GM18868 (cell line): ENCODE data around the gene ZNF275.
"Not testable (repeated sequence)": the region's sequence is repeated elsewhere in the genome, so short reads cannot be mapped to it uniquely, and the experiment has no call there.

Source experiments
- ATAC-seq: cut with Tn5 transposase; IDR thresholded peaks from one replicate; pipeline ENCODE4 v1.9.1; 2021; ENCODE audit warnings: mild to moderate bottlenecking, moderate library complexity; ENCODE audit not compliant: unreplicated experiment

Gene ZNF275

GRCh38 chrX:153353416-153353815 lies 19.5 kb downstream of the ZNF275 start:
- no peak for ATAC-seq

- no peak for ATAC-seq
Measured at GRCh38 chrX:153357877-153358276, 23.9 kb downstream of the ZNF275 start.

GRCh38 chrX:153361781-153362397 lies 27.9 kb downstream of the ZNF275 start:
- ATAC-seq = no peak

GRCh38 chrX:153365670-153366069 lies 31.7 kb downstream of the ZNF275 start:
- ATAC-seq = no peak

GRCh38 chrX:153366119-153366518 lies 32.2 kb downstream of the ZNF275 start:
- ATAC-seq = no peak

GRCh38 chrX:153366878-153367538 lies 33.1 kb downstream of the ZNF275 start:
- no peak for ATAC-seq

GRCh38 chrX:153370293-153371055 lies 36.5 kb downstream of the ZNF275 start:
- no peak for ATAC-seq

- ATAC-seq = no peak
Measured at GRCh38 chrX:153371256-153371655, 37.3 kb downstream of the ZNF275 start.

- no peak for ATAC-seq
Measured at GRCh38 chrX:153372949-153373348, 39.0 kb downstream of the ZNF275 start.

GRCh38 chrX:153374426-153374825 lies 40.5 kb downstream of the ZNF275 start:
- no peak for ATAC-seq

GRCh38 chrX:153375571-153375970 lies 41.6 kb downstream of the ZNF275 start:
- ATAC-seq = no peak

GRCh38 chrX:153377727-153378126 lies 43.8 kb downstream of the ZNF275 start:
- no peak for ATAC-seq

- no peak for ATAC-seq
Measured at GRCh38 chrX:153378607-153379006, 44.7 kb downstream of the ZNF275 start.

GRCh38 chrX:153379508-153379907 lies 45.6 kb downstream of the ZNF275 start:
- no peak for ATAC-seq

- no peak for ATAC-seq
Measured at GRCh38 chrX:153379971-153380581, 46.1 kb downstream of the ZNF275 start.

GRCh38 chrX:153380691-153381090 lies 46.7 kb downstream of the ZNF275 start:
- no peak for ATAC-seq

GRCh38 chrX:153381684-153382532 lies 48.0 kb downstream of the ZNF275 start:
- no peak for ATAC-seq

- no peak for ATAC-seq
Measured at GRCh38 chrX:153382563-153383482, 48.9 kb downstream of the ZNF275 start.

GRCh38 chrX:153384390-153384789 lies 50.4 kb downstream of the ZNF275 start:
- no peak for ATAC-seq

- ATAC-seq = not testable (repeated sequence)
Measured at GRCh38 chrX:153384973-153385372, 51.0 kb downstream of the ZNF275 start.
